Hepatocyte (in vitro differentiated cells): ENCODE data around the gene LRRC42. TPM values are rescaled to one million over a fixed set of nuclear protein-coding genes. Genes with fewer than 3 reads are reported as not detected.

Source experiments
- DNase-seq: peaks from one replicate; pipeline ENCODE4 v3.0.0-alpha.2; 2016; ENCODE audit warnings: low spot score
- H2AFZ ChIP-seq: fragments of 200-600 bp; sonication (generic); 2 replicates; pipeline ENCODE4 v1.6.0; 2016; ENCODE audit warnings: antibody characterized with exemption, mild to moderate bottlenecking
- H3K27ac ChIP-seq: fragments of 200-600 bp; sonication (generic); 2 replicates; pipeline ENCODE4 v1.5.1; 2016; ENCODE audit warnings: mild to moderate bottlenecking
- H3K27me3 ChIP-seq: fragments of 200-600 bp; sonication (generic); 2 replicates; pipeline ENCODE4 v1.6.1; 2016
- H3K36me3 ChIP-seq: fragments of 200-600 bp; sonication (generic); replicated peaks from 2 replicates; pipeline ENCODE4 v1.5.1; 2016; ENCODE audit warnings: low read depth; ENCODE audit not compliant: insufficient read depth
- H3K4me1 ChIP-seq: fragments of 200-600 bp; sonication (generic); 2 replicates; pipeline ENCODE4 v1.5.1; 2016; ENCODE audit warnings: mild to moderate bottlenecking, moderate library complexity; ENCODE audit not compliant: insufficient read depth
- H3K4me2 ChIP-seq: fragments of 200-600 bp; sonication (generic); 2 replicates; pipeline ENCODE4 v1.6.0; 2016
- H3K4me3 ChIP-seq: fragments of 200-600 bp; sonication (generic); 2 replicates; pipeline ENCODE4 v1.5.1; 2016; ENCODE audit warnings: mild to moderate bottlenecking
- H3K79me2 ChIP-seq: fragments of 200-600 bp; sonication (generic); 2 replicates; pipeline ENCODE4 v1.6.0; 2017; ENCODE audit warnings: mild to moderate bottlenecking
- H3K9me2 ChIP-seq: fragments of 200-600 bp; sonication (generic); replicated peaks from 2 replicates; pipeline ENCODE4 v1.6.0; 2017; ENCODE audit warnings: mild to moderate bottlenecking; ENCODE audit not compliant: insufficient read depth
- H3K9me3 ChIP-seq: fragments of 200-600 bp; sonication (generic); 2 replicates; pipeline ENCODE4 v1.5.1; 2016; ENCODE audit warnings: low read depth, mild to moderate bottlenecking
- H4K20me1 ChIP-seq: fragments of 200-600 bp; sonication (generic); 2 replicates; pipeline ENCODE4 v1.6.0; 2016; ENCODE audit warnings: mild to moderate bottlenecking; ENCODE audit not compliant: insufficient read depth, poor library complexity, severe bottlenecking
- CTCF ChIP-seq: fragments of 200-600 bp; sonication (generic); IDR thresholded peaks from 2 replicates; pipeline ENCODE4 v1.5.1; 2016; ENCODE audit warnings: antibody characterized with exemption, mild to moderate bottlenecking; ENCODE audit not compliant: poor library complexity
- EZH2 ChIP-seq: fragments of 200-600 bp; sonication (generic); IDR thresholded peaks from 2 replicates; pipeline ENCODE4 v1.6.1; 2016; ENCODE audit warnings: antibody characterized with exemption, mild to moderate bottlenecking, borderline replicate concordance
- EZH2phosphoT487 ChIP-seq: fragments of 200-600 bp; sonication (generic); IDR thresholded peaks from one replicate; pipeline ENCODE4 v1.6.1; 2018; ENCODE audit warnings: antibody characterized with exemption, mild to moderate bottlenecking, low read depth, moderate library complexity; ENCODE audit not compliant: unreplicated experiment, severe bottlenecking
- WGBS: methylation state at CpG from one replicate; pipeline ENCODE4 v1.1.6; 2016; ENCODE audit warnings: low lambda C conversion rate; ENCODE audit errors: missing lambda C conversion rate; 5-methylcytosine and 5-hydroxymethylcytosine counted together
- polyA plus RNA-seq: library from polyadenylated mRNA; unstranded; fragments of >200 nt; fragmentation: Nextera tagmentation; extraction: Ambion mirVana; gene quantifications from 2 replicates; pipeline ENCODE4 v1.2.1, GENCODE V29; 2016
- total RNA-seq: library from RNA; depleted of rRNA; stranded (reverse); fragments of >200 nt; gene quantifications from 2 replicates; pipeline ENCODE4 v1.2.3, GENCODE V29; 2014

Gene LRRC42
- total and polyA plus RNA-seq, 2 experiments from 2014 or later: 56.6 to 58.2 TPM

GRCh38 chr1:53982034-53982762 lies 36.0 kb downstream of the LRRC42 start:
- peak overlapping the region; percentile 72 for H3K4me2 ChIP-seq
- no peaks in the 10 kb centered on the region for H3K79me2 ChIP-seq
- 44% methylated on average over 20 of the region's 20 CpGs for WGBS
- DNase-seq: peak; percentile 78
- no peaks in the 10 kb centered on the region for H3K36me3 ChIP-seq
- H3K4me3 ChIP-seq: no peak overlapping the region
- H3K9me3 ChIP-seq: no peaks in the 10 kb centered on the region
- H3K27ac ChIP-seq: peak overlapping the region; percentile 85
- peak overlapping the region; percentile 45 for H2AFZ ChIP-seq
- H4K20me1 ChIP-seq: no peaks in the 10 kb centered on the region
- TF ChIP-seq CTCF: no peak
- no peak for TF ChIP-seq EZH2phosphoT487
- TF ChIP-seq EZH2: no peak
- H3K4me1 ChIP-seq: peaks cover 9% of the 10 kb centered on the region
- H3K9me2 ChIP-seq: no peaks in the 10 kb centered on the region
- H3K27me3 ChIP-seq: no peaks in the 10 kb centered on the region

- Histone ChIP-seq H3K27me3 (no peaks in the 10 kb centered on the region), H3K4me1 (peaks cover 9% of the 10 kb centered on the region), H3K4me2 (peak overlapping the region; percentile 72), H3K27ac (peak overlapping the region; percentile 85), H2AFZ (peak overlapping the region; percentile 45), H3K9me3 (no peaks in the 10 kb centered on the region), H4K20me1 (no peaks in the 10 kb centered on the region), H3K36me3 (no peaks in the 10 kb centered on the region), H3K9me2 (no peaks in the 10 kb centered on the region), H3K79me2 (no peaks in the 10 kb centered on the region), H3K4me3 (no peak overlapping the region)
- TF ChIP-seq EZH2phosphoT487 (no peak), EZH2 (no peak), CTCF (no peak)
- WGBS: 3% methylated on average over 4 of the region's 4 CpGs
- no peak for DNase-seq
Measured at GRCh38 chr1:53982763-53983104, 36.6 kb downstream of the LRRC42 start.

- H3K4me2 ChIP-seq: no peak overlapping the region
- no peaks in the 10 kb centered on the region for H3K9me3 ChIP-seq
- no peak for DNase-seq
- no peaks in the 10 kb centered on the region for H3K36me3 ChIP-seq
- H3K4me1 ChIP-seq: peaks cover 9% of the 10 kb centered on the region
- H3K4me3 ChIP-seq: no peak overlapping the region
- no peak overlapping the region for H2AFZ ChIP-seq
- no peaks in the 10 kb centered on the region for H3K79me2 ChIP-seq
- TF ChIP-seq EZH2phosphoT487 (no peak), CTCF (no peak), EZH2 (no peak)
- no peak overlapping the region for H3K27ac ChIP-seq
- no peaks in the 10 kb centered on the region for H3K9me2 ChIP-seq
- no peaks in the 10 kb centered on the region for H3K27me3 ChIP-seq
- no peaks in the 10 kb centered on the region for H4K20me1 ChIP-seq
Measured at GRCh38 chr1:53984726-53985125, 38.6 kb downstream of the LRRC42 start.

GRCh38 chr1:53986458-53986857 lies 40.3 kb downstream of the LRRC42 start:
- WGBS: 93% methylated on average over 3 of the region's 3 CpGs
- no peak for TF ChIP-seq EZH2phosphoT487
- TF ChIP-seq CTCF: no peak
- TF ChIP-seq EZH2: no peak
- peaks cover 9% of the 10 kb centered on the region for H3K4me1 ChIP-seq
- no peak overlapping the region for H3K4me3 ChIP-seq
- H4K20me1 ChIP-seq: no peaks in the 10 kb centered on the region
- H3K27ac ChIP-seq: no peak overlapping the region
- H3K79me2 ChIP-seq: no peaks in the 10 kb centered on the region
- no peaks in the 10 kb centered on the region for H3K36me3 ChIP-seq
- DNase-seq: no peak
- H3K27me3 ChIP-seq: no peaks in the 10 kb centered on the region
- H3K9me2 ChIP-seq: no peaks in the 10 kb centered on the region
- no peak overlapping the region for H2AFZ ChIP-seq
- H3K9me3 ChIP-seq: no peaks in the 10 kb centered on the region
- H3K4me2 ChIP-seq: no peak overlapping the region
